NCI-H1105 (cell line): Measurements from ENCODE around the gene PTPRN2.

Source experiments
- DNase-seq: peaks from one replicate; lab custom pipeline; 2025; lab: John Stamatoyannopoulos, UW

The PTPRN2 gene

GRCh38 chr7:157620616-157621015, 967.0 kb downstream of the PTPRN2 start:
- DNase-seq, result no peak

GRCh38 chr7:157619753-157620525, 967.7 kb downstream of the PTPRN2 start:
- no peak for DNase-seq

- no peak for DNase-seq
Measured at GRCh38 chr7:157618823-157619606, 968.6 kb downstream of the PTPRN2 start.

- no peak for DNase-seq
Measured at GRCh38 chr7:157618091-157618726, 969.4 kb downstream of the PTPRN2 start.

- no peak for DNase-seq
Measured at GRCh38 chr7:157617401-157617800, 970.2 kb downstream of the PTPRN2 start.

GRCh38 chr7:157616931-157617330, 970.7 kb downstream of the PTPRN2 start:
- DNase-seq, result no peak

- DNase-seq, result no peak
Measured at GRCh38 chr7:157616426-157616825, 971.2 kb downstream of the PTPRN2 start.

- no peak for DNase-seq
Measured at GRCh38 chr7:157615852-157616251, 971.8 kb downstream of the PTPRN2 start.

- no peak for DNase-seq
Measured at GRCh38 chr7:157615101-157615817, 972.4 kb downstream of the PTPRN2 start.

- no peak for DNase-seq
Measured at GRCh38 chr7:157614457-157615020, 973.1 kb downstream of the PTPRN2 start.

GRCh38 chr7:157613575-157614322, 973.9 kb downstream of the PTPRN2 start:
- DNase-seq, result no peak

GRCh38 chr7:157612664-157613561, 974.7 kb downstream of the PTPRN2 start:
- DNase-seq, result no peak

- DNase-seq, result no peak
Measured at GRCh38 chr7:157612009-157612663, 975.5 kb downstream of the PTPRN2 start.

- no peak for DNase-seq
Measured at GRCh38 chr7:157611341-157611740, 976.3 kb downstream of the PTPRN2 start.

GRCh38 chr7:157610671-157611295, 976.8 kb downstream of the PTPRN2 start:
- DNase-seq, result no peak

- DNase-seq, result no peak
Measured at GRCh38 chr7:157609932-157610640, 977.5 kb downstream of the PTPRN2 start.

- no peak for DNase-seq
Measured at GRCh38 chr7:157609516-157609915, 978.1 kb downstream of the PTPRN2 start.

GRCh38 chr7:157607218-157607617, 980.4 kb downstream of the PTPRN2 start:
- DNase-seq, result no peak
